GM18870 (cell line): ENCODE data around the gene LAMA3.

Experiments
- ATAC-seq: cut with Tn5 transposase; IDR thresholded peaks from one replicate; pipeline ENCODE4 v1.9.1; 2021; ENCODE audit warnings: moderate library complexity; ENCODE audit not compliant: unreplicated experiment

LAMA3 gene

DNA sequence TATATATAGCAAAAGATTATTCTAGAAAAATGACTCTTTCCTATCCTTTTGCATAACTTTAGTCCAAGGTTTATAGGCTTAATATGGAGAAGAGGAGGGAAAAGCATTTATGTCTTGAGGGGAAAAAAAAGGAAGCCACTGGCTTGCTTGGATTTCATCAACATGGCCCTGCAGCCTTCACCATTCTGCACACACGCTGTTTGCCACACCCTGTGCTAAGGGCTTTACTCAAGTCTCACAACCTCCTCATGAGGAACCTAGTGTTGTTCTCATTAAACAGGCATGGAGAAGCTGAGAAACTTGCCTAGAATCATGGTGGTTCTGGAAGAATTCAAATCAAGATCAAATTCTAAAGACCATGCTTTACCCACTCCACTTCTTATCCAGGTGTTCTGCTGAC lies 208.0 kb downstream of the LAMA3 start:
- no peak for ATAC-seq

GRCh38 chr18:23897733-23898132 lies 208.5 kb downstream of the LAMA3 start:
- ATAC-seq, result no peak

- no peak for ATAC-seq
Observed at GRCh38 chr18:23900994-23901393, 211.7 kb downstream of the LAMA3 start.

DNA sequence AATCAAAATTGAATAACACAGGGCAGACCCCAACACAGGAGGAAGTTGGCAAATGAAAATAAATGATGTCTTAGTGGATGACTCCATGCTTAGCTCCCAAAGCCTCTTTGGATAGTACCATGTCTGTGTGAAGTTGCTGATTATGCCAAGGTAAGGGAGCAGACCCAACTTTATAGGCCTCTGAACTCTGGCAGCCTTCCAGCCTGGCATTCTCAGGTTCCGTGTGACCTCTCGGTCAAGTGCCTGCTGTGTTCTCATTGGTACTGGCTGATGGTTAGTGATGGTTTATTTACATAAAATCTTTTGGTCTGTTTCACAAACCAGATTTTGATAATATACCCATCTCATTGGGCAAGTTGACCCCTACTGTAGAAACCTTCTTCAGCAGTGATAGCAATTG lies 213.1 kb downstream of the LAMA3 start:
- ATAC-seq, result no peak

DNA sequence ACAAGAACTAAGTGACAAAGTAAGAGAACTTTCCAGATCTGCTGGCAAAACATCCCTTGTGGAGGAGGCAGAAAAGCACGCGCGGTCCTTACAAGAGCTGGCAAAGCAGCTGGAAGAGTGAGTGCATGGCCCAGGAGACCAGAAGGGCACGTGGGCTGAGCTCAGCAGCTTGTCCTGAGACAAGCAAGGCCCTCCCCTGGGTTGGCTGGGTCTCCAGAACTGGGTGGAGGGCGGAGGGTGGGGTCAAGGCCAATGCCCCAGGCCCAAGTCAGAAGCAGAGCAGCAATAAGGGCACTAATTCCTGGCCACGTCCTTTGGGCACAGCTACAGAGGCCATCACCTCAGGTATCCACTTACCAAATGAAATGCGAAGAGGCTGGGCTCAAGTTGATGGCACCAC lies 214.7 kb downstream of the LAMA3 start:
- ATAC-seq, result no peak

DNA sequence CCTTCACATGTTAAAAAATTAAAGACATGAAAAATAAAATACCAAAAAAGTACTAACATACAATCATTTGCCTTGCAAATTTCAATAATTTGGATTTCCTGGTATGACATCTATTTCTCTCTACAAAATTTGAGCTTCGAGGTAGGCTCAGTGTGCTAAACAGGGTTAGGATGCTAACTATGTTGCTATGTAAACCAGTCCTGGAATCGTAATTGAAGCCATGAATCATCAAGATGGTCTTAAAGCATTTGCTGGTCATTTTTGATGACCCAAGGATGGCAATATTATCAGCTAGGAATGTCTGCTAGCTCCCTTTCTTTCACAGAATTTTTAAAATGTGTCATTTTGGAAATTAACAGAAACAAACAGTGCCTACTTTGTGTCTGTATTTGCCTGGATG lies 217.4 kb downstream of the LAMA3 start:
- ATAC-seq, result no peak

GRCh38 chr18:23908827-23909226 lies 219.6 kb downstream of the LAMA3 start:
- no peak for ATAC-seq

GRCh38 chr18:23910032-23910431 lies 220.8 kb downstream of the LAMA3 start:
- no peak for ATAC-seq

- ATAC-seq, result no peak
Observed at GRCh38 chr18:23912356-23912755, 223.1 kb downstream of the LAMA3 start.

GRCh38 chr18:23916338-23916737 lies 227.1 kb downstream of the LAMA3 start:
- ATAC-seq, result no peak

- ATAC-seq, result no peak
Observed at GRCh38 chr18:23918395-23919032, 229.3 kb downstream of the LAMA3 start.

DNA sequence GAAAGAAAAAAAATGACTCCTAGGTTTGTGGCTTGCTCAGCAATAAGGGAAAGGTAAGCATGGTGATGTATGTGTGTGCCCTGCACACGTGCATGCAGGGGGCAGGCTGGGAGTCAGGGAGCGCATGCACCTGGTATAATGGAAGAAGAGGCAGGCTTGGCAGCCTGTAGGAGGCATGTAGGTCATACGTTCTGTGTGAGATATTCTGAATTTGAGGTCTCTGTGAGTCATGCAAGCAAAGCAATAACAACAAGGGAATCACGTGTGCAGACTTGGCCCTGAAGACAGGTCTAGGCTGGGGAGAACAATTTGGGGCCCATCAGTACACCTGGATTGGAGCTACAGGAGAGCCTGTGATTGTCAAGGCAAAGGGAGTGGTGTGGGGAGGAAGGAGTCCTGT lies 230.8 kb downstream of the LAMA3 start:
- no peak for ATAC-seq

- ATAC-seq, result no peak
Observed at GRCh38 chr18:23921716-23922285, 232.5 kb downstream of the LAMA3 start.

GRCh38 chr18:23922939-23923338 lies 233.7 kb downstream of the LAMA3 start:
- no peak for ATAC-seq

- ATAC-seq, result no peak
Observed at GRCh38 chr18:23924813-23925212, 235.6 kb downstream of the LAMA3 start.

DNA sequence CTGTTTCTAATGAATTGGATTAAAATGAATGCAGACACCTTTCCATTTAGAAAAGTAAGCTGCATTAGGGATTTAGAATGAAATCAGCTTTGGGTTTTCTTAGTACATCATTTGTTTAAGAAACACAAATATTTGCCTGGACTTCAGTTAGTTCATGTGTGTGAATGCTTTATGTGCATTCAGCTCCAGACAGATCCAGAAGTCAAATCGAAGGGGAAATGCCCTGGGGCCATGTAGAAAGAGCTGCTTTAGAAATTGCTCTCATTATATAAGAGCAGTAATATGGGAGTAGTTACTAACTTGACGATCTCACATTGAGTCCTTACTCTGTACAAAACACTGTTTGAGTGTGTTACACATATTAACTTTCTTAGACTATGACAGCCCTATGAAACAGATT lies 237.3 kb downstream of the LAMA3 start:
- no peak for ATAC-seq

DNA sequence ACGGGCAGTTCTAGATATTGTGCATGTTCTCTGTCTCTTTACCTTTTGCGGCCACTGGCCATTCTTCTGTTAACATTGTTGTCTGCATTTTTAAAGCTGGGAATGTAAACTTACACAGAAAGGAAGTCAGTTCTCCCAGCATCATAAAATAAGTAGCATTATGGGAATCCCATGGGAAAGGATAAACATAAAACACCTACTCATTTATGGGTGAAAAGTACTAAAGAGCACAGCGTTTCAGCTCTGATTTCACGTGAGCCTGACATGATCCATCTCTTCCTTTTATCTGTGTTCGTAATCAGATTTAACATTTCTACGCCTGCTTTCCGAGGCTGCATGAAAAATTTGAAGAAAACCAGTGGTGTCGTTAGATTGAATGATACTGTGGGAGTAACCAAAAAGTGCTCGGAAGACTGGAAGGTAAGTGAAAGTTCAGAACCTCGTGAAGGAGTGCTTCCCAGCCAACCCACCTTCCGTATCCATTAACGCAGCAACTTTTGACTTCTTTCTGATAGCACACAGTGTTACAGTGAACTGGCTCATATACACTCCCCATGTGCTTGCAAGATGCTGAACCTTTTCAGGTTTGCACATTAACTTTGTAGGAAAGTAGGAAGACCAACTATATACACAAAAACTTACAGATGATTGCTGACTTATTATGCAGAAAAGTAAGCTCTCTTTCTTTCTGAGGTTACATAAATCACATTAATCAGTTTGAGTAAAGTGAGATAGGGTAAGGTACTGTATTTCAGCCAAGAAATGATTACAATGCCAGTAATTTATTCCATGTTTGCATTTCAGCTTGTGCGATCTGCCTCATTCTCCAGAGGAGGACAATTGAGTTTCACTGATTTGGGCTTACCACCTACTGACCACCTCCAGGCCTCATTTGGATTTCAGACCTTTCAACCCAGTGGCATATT lies 238.8 kb downstream of the LAMA3 start:
- ATAC-seq, result no peak

GRCh38 chr18:23929362-23929930 lies 240.2 kb downstream of the LAMA3 start:
- ATAC-seq, result no peak

- no peak for ATAC-seq
Observed at GRCh38 chr18:23930002-23930401, 240.7 kb downstream of the LAMA3 start.

- ATAC-seq, result no peak
Observed at GRCh38 chr18:23932385-23933067, 243.3 kb downstream of the LAMA3 start.

DNA sequence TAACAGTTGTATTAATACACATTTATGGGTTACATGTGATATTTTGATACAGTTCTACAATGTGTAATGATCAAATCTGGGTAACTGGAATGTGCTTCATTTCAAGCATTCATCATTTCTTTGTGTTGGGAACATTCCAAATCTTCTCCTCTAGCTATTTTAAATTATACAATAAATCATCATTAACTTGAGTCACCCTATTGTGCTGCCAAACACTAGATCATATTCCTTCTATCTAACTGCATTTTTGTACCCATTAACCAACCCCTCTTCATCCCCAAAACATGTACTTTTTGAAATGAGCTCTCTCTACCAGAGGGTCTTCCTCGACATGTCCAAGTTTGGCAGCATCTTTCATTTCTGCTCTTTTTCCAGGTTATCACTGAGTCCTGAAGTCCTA lies 244.2 kb downstream of the LAMA3 start:
- no peak for ATAC-seq
